ENCODE measurements around the gene SLC16A11. TPM values are rescaled to one million over a fixed set of nuclear protein-coding genes. Genes with fewer than 3 reads are reported as not detected.

The SLC16A11 gene
- total and polyA plus RNA-seq, 2 of the 4 experiments (the other 2 are of a cell fraction), result not detected

DNA sequence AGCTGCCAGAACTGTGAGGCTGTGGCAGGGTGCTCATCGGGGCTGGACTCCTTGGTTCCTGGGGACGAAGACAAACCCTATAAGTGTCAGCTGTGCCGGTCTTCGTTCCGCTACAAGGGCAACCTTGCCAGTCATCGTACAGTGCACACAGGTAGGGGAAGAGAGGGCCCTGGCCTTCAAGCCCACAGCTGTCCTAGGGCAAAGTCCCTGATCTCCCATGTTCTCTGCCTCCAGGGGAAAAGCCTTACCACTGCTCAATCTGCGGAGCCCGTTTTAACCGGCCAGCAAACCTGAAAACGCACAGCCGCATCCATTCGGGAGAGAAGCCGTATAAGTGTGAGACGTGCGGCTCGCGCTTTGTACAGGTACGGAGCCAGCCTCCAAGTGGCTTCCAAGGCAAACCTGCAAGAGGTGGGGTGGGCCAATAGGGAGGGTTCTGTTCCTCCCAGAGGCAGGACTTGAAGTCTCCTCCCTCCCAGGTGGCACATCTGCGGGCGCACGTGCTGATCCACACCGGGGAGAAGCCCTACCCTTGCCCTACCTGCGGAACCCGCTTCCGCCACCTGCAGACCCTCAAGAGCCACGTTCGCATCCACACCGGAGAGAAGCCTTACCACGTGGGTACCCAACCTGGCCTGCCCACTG lies 17.3 kb downstream of the SLC16A11 start:
- ChIA-PET POLR2A (ENCODE audit: unreplicated experiment) (no interaction called here), CTCF (no interaction called here)
- no peak overlapping the region for H2BK120ac ChIP-seq (ENCODE audit: low read depth, low read length)
- no peak overlapping the region for H3K9ac ChIP-seq (ENCODE audit: low read depth, low read length)
- no peak overlapping the region for H3K23ac ChIP-seq (ENCODE audit: low read depth, low read length)
- no peak overlapping the region for H4K8ac ChIP-seq (ENCODE audit: low read depth in 2 of 2, low read length in 2 of 2)
- no peak overlapping the region for H4K5ac ChIP-seq (ENCODE audit: low read depth, low read length)
- no peaks in the 10 kb centered on the region for H4K20me1 ChIP-seq (ENCODE audit: insufficient read depth, low read length)
- no peak overlapping the region for H2AFZ ChIP-seq (replicated peaks; ENCODE audit: low read length, poor library complexity)
- no peak overlapping the region for H3K4ac ChIP-seq (ENCODE audit: low read depth, low read length)
- no peak overlapping the region for H3K27ac ChIP-seq (ENCODE audit: insufficient read depth, low read length)
- H3K9me1 ChIP-seq (ENCODE audit: insufficient read depth, low read length), result no peaks in the 10 kb centered on the region
- H2BK15ac ChIP-seq (ENCODE audit: low read depth, low read length), result no peak overlapping the region
- no peak overlapping the region for H3K14ac ChIP-seq (replicated peaks; ENCODE audit: low read depth, low read length)
- H3K56ac ChIP-seq (ENCODE audit: extremely low read depth, insufficient read depth, low read length), result no peak overlapping the region
- in situ Hi-C loops (cut with MboI; ENCODE audit: low sequenced_read_pairs) (no loop called here), dilution Hi-C loops (cut with HindIII; ENCODE audit: low sequenced_read_pairs, unreplicated experiment) (no loop called here), intact Hi-C loops (cut with micrococcal nuclease) (no loop called here)
- no peak overlapping the region for H2AK5ac ChIP-seq (ENCODE audit: low read depth, low read length)
- H3K27me3 ChIP-seq (ENCODE audit: control insufficient read depth, insufficient read depth, low read length), result peaks cover 17% of the 10 kb centered on the region; the same call in 1 of the 2 replicates
- H3K36me3 ChIP-seq (ENCODE audit: control insufficient read depth, insufficient read depth, low read length), result no peaks in the 10 kb centered on the region
- no peaks in the 10 kb centered on the region for H3K9me3 ChIP-seq (ENCODE audit: control insufficient read depth, insufficient read depth, low read length)
- BruUV-seq (replicated peaks), result no TSS peak
- WGBS, 2 experiments (ENCODE audit: extremely low coverage in 2 of 2, insufficient read length in 1 of 2), result 94% methylated on average over 5 of the region's 29 CpGs; no CpG with 5 or more reads in 1 of the 2 experiments
- DNase-seq, result no peak
- no peak overlapping the region for H2BK20ac ChIP-seq (ENCODE audit: low read depth, low read length)
- H3K18ac ChIP-seq (ENCODE audit: low read depth, low read length), result no peak overlapping the region
- H3K79me1 ChIP-seq (ENCODE audit: low read depth in 1 of 2, low read length in 2 of 2), result no peaks in the 10 kb centered on the region
- TF ChIP-seq RCOR1 (IDR thresholded peaks at IDR 0.05; ENCODE audit: insufficient replicate concordance, low read length), result no peak
- H4K91ac ChIP-seq (ENCODE audit: insufficient read depth, low read depth, low read length), result no peak overlapping the region
- H3K4me1 ChIP-seq (ENCODE audit: control insufficient read depth, insufficient read depth, low read length), result no peaks in the 10 kb centered on the region
- no peak overlapping the region for H3K4me2 ChIP-seq (ENCODE audit: low read depth, low read length)
- ATAC-seq (ENCODE audit: low read depth), result no peak
- H2BK5ac ChIP-seq (ENCODE audit: low read depth, low read length, poor library complexity, severe bottlenecking), result no peak overlapping the region
- H2AK9ac ChIP-seq (replicated peaks; ENCODE audit: low read depth, low read length, poor library complexity), result no peak overlapping the region
- H3K4me3 ChIP-seq (ENCODE audit: insufficient read depth, low read depth, low read length), result no peak overlapping the region

All from IMR-90 (cell line).